Measurements from ENCODE around the gene DDX46.

- TF ChIP-seq CTCF (IDR thresholded peaks at IDR 0.05; ENCODE audit: poor library complexity, severe bottlenecking) (no peak), EZH2 (IDR thresholded peaks at IDR 0.05; ENCODE audit: borderline replicate concordance, insufficient read depth, low read length, poor library complexity, severe bottlenecking) (no peak), REST (IDR thresholded peaks at IDR 0.05; ENCODE audit: borderline replicate concordance) (no peak), EP300 (conservative IDR thresholded peaks at IDR 0.05; ENCODE audit: poor library complexity, severe bottlenecking) (no peak), TAF1 (IDR thresholded peaks at IDR 0.05; ENCODE audit: low read depth) (no peak), POLR2AphosphoS5 (IDR thresholded peaks at IDR 0.05) (no peak), RAD21 (conservative IDR thresholded peaks at IDR 0.05) (no peak)
Observed at GRCh38 chr5:134846641-134846960, 88.0 kb downstream of the DDX46 start.
